ENCODE results near the gene ANKRD33B. TPM values are rescaled to one million over a fixed set of nuclear protein-coding genes. Genes with fewer than 3 reads are reported as not detected.
"Not testable (repeated sequence)": the region's sequence is repeated elsewhere in the genome, so short reads cannot be mapped to it uniquely, and the experiment has no call there.

ANKRD33B gene
- total RNA-seq, 1 donor from 2014 or later = 21.4 TPM

DNA sequence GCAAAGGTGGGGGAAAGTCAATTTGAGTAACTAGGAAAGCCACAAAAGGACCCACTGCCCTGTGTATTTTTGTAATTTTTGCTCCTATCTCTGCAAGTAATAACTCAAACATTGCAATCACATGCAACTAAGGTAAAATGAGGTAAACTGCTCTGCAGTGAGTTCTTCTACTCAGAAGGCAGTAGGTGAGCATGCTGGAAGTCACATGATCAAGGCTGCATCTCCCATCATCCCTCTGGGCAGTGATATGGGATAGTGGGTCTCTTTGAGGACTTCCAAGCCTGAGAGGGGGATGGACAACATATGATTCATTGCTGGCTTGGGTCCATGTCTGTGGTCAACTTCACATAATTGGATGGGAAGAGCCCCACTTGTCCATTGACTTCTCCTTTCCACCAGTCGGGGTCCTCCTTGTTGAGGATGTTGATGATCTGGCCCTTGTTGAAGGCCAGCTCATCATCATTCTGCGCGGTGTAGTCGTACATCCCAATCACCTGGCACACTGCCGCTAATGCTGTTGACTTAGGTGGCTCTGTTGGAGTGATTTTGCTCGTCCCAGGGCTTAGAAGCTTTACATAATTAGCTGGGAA is 100.4 kb downstream of the ANKRD33B start:
- intact Hi-C loops (cut with micrococcal nuclease); H3K9me3 Mint-ChIP-seq; H3K4me1 Mint-ChIP-seq (ENCODE audit: low read depth); DNase-seq (ENCODE audit: low spot score); H3K27ac Mint-ChIP-seq; H3K36me3 Mint-ChIP-seq (ENCODE audit: low read depth); H3K27me3 Mint-ChIP-seq (ENCODE audit: insufficient read depth); H3K4me3 Mint-ChIP-seq: not testable (repeated sequence)

DNA sequence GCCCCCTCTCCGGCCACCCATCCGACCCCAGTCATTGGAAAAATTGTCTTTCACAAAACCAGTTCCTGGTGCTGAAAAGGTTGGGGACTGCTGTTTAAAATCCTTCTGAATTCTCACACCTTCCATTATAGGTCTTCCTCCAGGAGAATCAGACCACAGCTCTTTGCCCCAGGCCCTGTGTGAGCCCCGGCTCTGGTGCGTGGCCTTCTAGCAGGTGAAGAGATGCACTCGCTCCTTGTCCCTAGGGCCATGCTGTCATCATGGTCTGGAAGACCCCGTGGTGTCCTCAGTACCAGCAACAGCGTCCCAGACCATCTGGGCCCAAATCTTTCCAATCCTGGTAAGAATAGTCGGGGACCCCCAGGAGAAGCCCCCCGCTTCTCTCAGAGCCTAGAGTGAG is 101.9 kb downstream of the ANKRD33B start:
- no peaks in the 10 kb centered on the region for H3K27me3 Mint-ChIP-seq (ENCODE audit: insufficient read depth)
- no peak overlapping the region for H3K4me3 Mint-ChIP-seq
- H3K36me3 Mint-ChIP-seq (ENCODE audit: low read depth) = no peaks in the 10 kb centered on the region
- DNase-seq (ENCODE audit: low spot score) = no peak
- no peak overlapping the region for H3K27ac Mint-ChIP-seq
- intact Hi-C loops (cut with micrococcal nuclease) = no loop called here
- no peaks in the 10 kb centered on the region for H3K4me1 Mint-ChIP-seq (ENCODE audit: low read depth)
- H3K9me3 Mint-ChIP-seq = no peaks in the 10 kb centered on the region

- no peak for DNase-seq (ENCODE audit: low spot score)
- H3K9me3 Mint-ChIP-seq = no peaks in the 10 kb centered on the region
- intact Hi-C loops (cut with micrococcal nuclease) = no loop called here
- H3K27ac Mint-ChIP-seq = no peak overlapping the region
- no peaks in the 10 kb centered on the region for H3K27me3 Mint-ChIP-seq (ENCODE audit: insufficient read depth)
- H3K4me3 Mint-ChIP-seq = no peak overlapping the region
- H3K4me1 Mint-ChIP-seq (ENCODE audit: low read depth) = no peaks in the 10 kb centered on the region
- H3K36me3 Mint-ChIP-seq (ENCODE audit: low read depth) = no peaks in the 10 kb centered on the region
These were observed 102.8 kb downstream of the ANKRD33B start for GRCh38 chr5:10666531-10667299.

- Mint-ChIP-seq H3K9me3 (no peaks in the 10 kb centered on the region), H3K27me3 (ENCODE audit: insufficient read depth) (peaks cover 5% of the 10 kb centered on the region)
These were observed 103.7 kb downstream of the ANKRD33B start for GRCh38 chr5:10667431-10668057.

GRCh38 chr5:10668697-10669096 is 104.8 kb downstream of the ANKRD33B start:
- DNase-seq (ENCODE audit: low spot score) = no peak
- H3K36me3 Mint-ChIP-seq (ENCODE audit: low read depth) = no peaks in the 10 kb centered on the region
- no peaks in the 10 kb centered on the region for H3K9me3 Mint-ChIP-seq
- no peak overlapping the region for H3K27ac Mint-ChIP-seq
- peaks cover 5% of the 10 kb centered on the region for H3K27me3 Mint-ChIP-seq (ENCODE audit: insufficient read depth)
- no peaks in the 10 kb centered on the region for H3K4me1 Mint-ChIP-seq (ENCODE audit: low read depth)
- intact Hi-C loops (cut with micrococcal nuclease) = no loop called here
- no peak overlapping the region for H3K4me3 Mint-ChIP-seq

More at GRCh38 chr5:10667431-10668057, 103.7 kb downstream of the ANKRD33B start:
- Mint-ChIP-seq H3K27ac (no peak overlapping the region), H3K36me3 (ENCODE audit: low read depth) (no peaks in the 10 kb centered on the region), H3K4me3 (no peak overlapping the region), H3K4me1 (ENCODE audit: low read depth) (no peaks in the 10 kb centered on the region)
- no peak for DNase-seq (ENCODE audit: low spot score)
- intact Hi-C loops (cut with micrococcal nuclease) = no loop called here

DNA sequence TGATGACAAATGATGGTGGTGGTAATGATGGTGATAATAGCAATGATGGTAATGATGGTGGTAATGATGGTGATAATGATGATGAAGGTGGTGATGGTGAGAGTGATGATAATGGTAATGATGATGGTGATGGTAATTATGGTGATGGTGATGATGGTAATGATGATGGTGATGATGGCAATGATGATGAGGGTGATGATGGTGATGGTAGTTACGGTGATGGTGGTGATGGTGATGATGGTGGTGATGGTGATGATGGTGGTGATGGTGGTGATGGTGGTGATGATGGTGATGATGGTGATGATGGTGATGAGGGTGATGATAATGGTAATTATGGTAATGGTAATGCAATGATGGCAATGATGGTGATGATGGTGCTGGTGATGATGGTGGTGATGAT is 106.1 kb downstream of the ANKRD33B start:
- Mint-ChIP-seq H3K27me3 (ENCODE audit: insufficient read depth) (peaks cover 5% of the 10 kb centered on the region), H3K4me3 (no peak overlapping the region), H3K36me3 (ENCODE audit: low read depth) (no peaks in the 10 kb centered on the region), H3K4me1 (ENCODE audit: low read depth) (no peaks in the 10 kb centered on the region), H3K9me3 (no peaks in the 10 kb centered on the region), H3K27ac (no peak overlapping the region)
- intact Hi-C loops (cut with micrococcal nuclease) = no loop called here
- DNase-seq (ENCODE audit: low spot score) = no peak

GRCh38 chr5:10671041-10672008 is 107.5 kb downstream of the ANKRD33B start:
- no peak for DNase-seq (ENCODE audit: low spot score)
- no peak overlapping the region for H3K4me3 Mint-ChIP-seq
- H3K4me1 Mint-ChIP-seq (ENCODE audit: low read depth) = no peaks in the 10 kb centered on the region
- H3K27ac Mint-ChIP-seq = no peak overlapping the region
- H3K27me3 Mint-ChIP-seq (ENCODE audit: insufficient read depth) = peaks cover 5% of the 10 kb centered on the region
- no peaks in the 10 kb centered on the region for H3K36me3 Mint-ChIP-seq (ENCODE audit: low read depth)
- intact Hi-C loops (cut with micrococcal nuclease) = no loop called here
- H3K9me3 Mint-ChIP-seq = no peaks in the 10 kb centered on the region

- Mint-ChIP-seq H3K4me1 (ENCODE audit: low read depth) (no peaks in the 10 kb centered on the region), H3K27me3 (ENCODE audit: insufficient read depth) (peaks cover 5% of the 10 kb centered on the region), H3K27ac (no peak overlapping the region), H3K36me3 (ENCODE audit: low read depth) (peaks cover 10% of the 10 kb centered on the region), H3K9me3 (no peaks in the 10 kb centered on the region), H3K4me3 (no peak overlapping the region)
- intact Hi-C loops (cut with micrococcal nuclease) = no loop called here
- no peak for DNase-seq (ENCODE audit: low spot score)
These were observed 108.5 kb downstream of the ANKRD33B start for GRCh38 chr5:10672146-10673016.

DNA sequence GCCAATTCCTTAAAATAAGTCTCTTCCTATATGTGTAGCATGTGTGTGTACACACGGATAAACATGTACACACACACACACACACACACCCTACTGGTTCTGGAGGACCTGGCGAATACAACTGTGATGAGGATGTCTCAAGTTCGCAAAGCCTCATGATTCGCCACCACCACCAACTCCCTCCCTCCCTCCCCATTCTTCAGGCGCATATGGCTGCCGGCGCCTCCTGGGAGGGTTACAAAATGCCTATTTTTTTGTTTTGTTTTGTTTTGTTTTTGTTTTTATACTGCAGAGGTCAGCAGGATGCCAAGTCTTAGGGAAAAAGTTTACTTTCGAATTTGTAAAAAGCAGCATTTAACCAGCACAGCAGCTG is 109.1 kb downstream of the ANKRD33B start:
- no peak overlapping the region for H3K27ac Mint-ChIP-seq
- intact Hi-C loops (cut with micrococcal nuclease) = no loop called here
- H3K9me3 Mint-ChIP-seq = no peaks in the 10 kb centered on the region
- no peak overlapping the region for H3K4me3 Mint-ChIP-seq
- no peak for DNase-seq (ENCODE audit: low spot score)
- peaks cover 16% of the 10 kb centered on the region for H3K36me3 Mint-ChIP-seq (ENCODE audit: low read depth)
- peaks cover 5% of the 10 kb centered on the region for H3K27me3 Mint-ChIP-seq (ENCODE audit: insufficient read depth)
- H3K4me1 Mint-ChIP-seq (ENCODE audit: low read depth) = no peaks in the 10 kb centered on the region

- H3K27me3 Mint-ChIP-seq (ENCODE audit: insufficient read depth) = peaks cover 5% of the 10 kb centered on the region
- no peak for DNase-seq (ENCODE audit: low spot score)
- no peak overlapping the region for H3K27ac Mint-ChIP-seq
- no peak overlapping the region for H3K4me3 Mint-ChIP-seq
- peaks cover 16% of the 10 kb centered on the region for H3K36me3 Mint-ChIP-seq (ENCODE audit: low read depth)
- no peaks in the 10 kb centered on the region for H3K4me1 Mint-ChIP-seq (ENCODE audit: low read depth)
- intact Hi-C loops (cut with micrococcal nuclease) = no loop called here
- H3K9me3 Mint-ChIP-seq = no peaks in the 10 kb centered on the region
These were observed 109.5 kb downstream of the ANKRD33B start for GRCh38 chr5:10673407-10673806.

DNA sequence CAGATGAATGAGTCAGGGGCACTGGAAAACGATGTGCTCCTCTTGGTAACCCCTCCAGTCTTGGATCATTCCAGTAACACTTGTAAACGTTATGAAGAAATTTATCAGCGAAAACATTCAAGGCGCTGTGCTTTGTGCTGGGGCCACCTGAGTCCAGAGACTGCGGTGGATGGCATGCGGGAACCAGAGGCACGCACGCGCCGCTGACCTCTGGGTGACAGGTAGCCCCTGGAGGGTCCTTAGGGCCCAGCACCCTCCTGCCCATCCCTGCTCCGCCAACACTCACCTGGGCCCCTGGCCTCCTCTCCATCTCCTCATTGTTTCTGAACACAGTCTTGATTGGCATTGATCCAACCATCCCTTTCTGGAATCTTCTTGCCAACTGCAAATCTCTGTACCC is 110.2 kb downstream of the ANKRD33B start:
- Mint-ChIP-seq H3K27me3 (ENCODE audit: insufficient read depth) (peaks cover 5% of the 10 kb centered on the region), H3K4me3 (no peak overlapping the region), H3K4me1 (ENCODE audit: low read depth) (no peaks in the 10 kb centered on the region), H3K36me3 (ENCODE audit: low read depth) (peaks cover 16% of the 10 kb centered on the region), H3K27ac (no peak overlapping the region), H3K9me3 (no peaks in the 10 kb centered on the region)
- DNase-seq (ENCODE audit: low spot score) = no peak
- intact Hi-C loops (cut with micrococcal nuclease) = no loop called here

- no peaks in the 10 kb centered on the region for H3K4me1 Mint-ChIP-seq (ENCODE audit: low read depth)
- H3K9me3 Mint-ChIP-seq = no peaks in the 10 kb centered on the region
- peaks cover 16% of the 10 kb centered on the region for H3K36me3 Mint-ChIP-seq (ENCODE audit: low read depth)
- H3K27ac Mint-ChIP-seq = no peak overlapping the region
- intact Hi-C loops (cut with micrococcal nuclease) = no loop called here
- H3K4me3 Mint-ChIP-seq = no peak overlapping the region
- no peak for DNase-seq (ENCODE audit: low spot score)
- H3K27me3 Mint-ChIP-seq (ENCODE audit: insufficient read depth) = peaks cover 5% of the 10 kb centered on the region
These were observed 110.7 kb downstream of the ANKRD33B start for GRCh38 chr5:10674582-10674981.

Measured in activated T-helper 1 cell treated with anti-CD3 and anti-CD28 coated beads, Interleukin-12 subunit alpha, Interleukin-12 subunit beta, Interleukin-2, Interleukin-4 antibody, amounts not matched to agents 30 ng/mL and 10 ng/mL and 1 ng/mL, durations not matched to agents 14 hours and 24 hours and 36 hours (primary cell).